ENCODE measurements around the gene CELSR1. TPM values are rescaled to one million over a fixed set of nuclear protein-coding genes. Genes with fewer than 3 reads are reported as not detected.

The CELSR1 gene
- total RNA-seq, 1 experiment from 2014 or later: 22.6 TPM

DNA sequence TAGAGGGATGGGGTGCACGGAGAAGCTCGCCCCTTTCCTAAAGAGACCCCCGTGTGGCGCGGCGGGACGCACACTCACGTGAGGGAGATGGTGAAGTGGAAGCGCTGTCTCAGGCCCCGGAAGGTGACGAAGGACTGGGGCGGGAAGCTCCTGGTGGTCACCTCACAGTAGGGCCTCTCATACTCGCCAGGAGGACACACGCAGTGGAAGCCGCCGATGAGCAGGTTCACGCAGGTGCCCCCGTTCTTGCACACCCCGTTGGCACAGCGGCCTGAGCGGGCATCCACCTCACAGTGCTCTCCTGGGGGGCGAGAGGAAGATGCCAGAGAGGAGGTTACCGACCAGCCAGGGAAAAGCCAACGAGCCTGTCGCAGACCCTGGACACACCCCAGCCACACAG is 98.3 kb downstream of the CELSR1 start:
- Histone ChIP-seq H2AFZ (ENCODE audit: low read length) (no peak overlapping the region), H3K4ac (ENCODE audit: low read depth, low read length) (no peak overlapping the region), H3K14ac (ENCODE audit: insufficient read depth, low read length) (no peak overlapping the region), H3K23me2 (ENCODE audit: insufficient read length, low read depth, low read length, poor library complexity, severe bottlenecking) (peaks cover 3% of the 10 kb centered on the region), H4K8ac (replicated peaks; ENCODE audit: insufficient read length, low read depth, low read length) (no peak overlapping the region), H4K20me1 (ENCODE audit: control insufficient read depth, insufficient read depth, insufficient read length) (no peaks in the 10 kb centered on the region), H2BK12ac (ENCODE audit: insufficient read length, low read depth, low read length) (no peak overlapping the region), H2BK20ac (ENCODE audit: low read depth, low read length, poor library complexity, severe bottlenecking) (no peak overlapping the region), H3K9ac (ENCODE audit: extremely low read depth, insufficient read length, low read length) (no peak overlapping the region), H3K4me1 (ENCODE audit: insufficient read depth, low read length) (peaks cover 7% of the 10 kb centered on the region; the same call in 1 of the 2 replicates), H3K18ac (ENCODE audit: insufficient read length, low read depth, low read length) (no peak overlapping the region), H3K79me1 (ENCODE audit: insufficient read depth, low read depth, low read length, poor library complexity, severe bottlenecking) (no peaks in the 10 kb centered on the region), H3K79me2 (ENCODE audit: insufficient read depth, low read length) (no peaks in the 10 kb centered on the region), H3K56ac (ENCODE audit: insufficient read length, low read depth, low read length) (no peak overlapping the region), H3K27ac (ENCODE audit: insufficient read length, low read depth, low read length) (no peak overlapping the region), H4K91ac (ENCODE audit: insufficient read length, low read depth, low read length) (no peak overlapping the region), H3T11ph (ENCODE audit: low read length) (no peak overlapping the region), H3K27me3 (ENCODE audit: insufficient read depth, low read length) (no peaks in the 10 kb centered on the region), H4K5ac (ENCODE audit: insufficient read length, low read depth, low read length) (no peak overlapping the region), H3K9me3 (ENCODE audit: control insufficient read depth, low read depth, low read length) (no peaks in the 10 kb centered on the region), H3K4me2 (ENCODE audit: insufficient read depth, insufficient read length, low read length) (no peak overlapping the region), H2AK5ac (ENCODE audit: insufficient read length, low read length) (no peak overlapping the region), H2BK5ac (ENCODE audit: insufficient read length, low read length) (no peak overlapping the region), H2BK15ac (ENCODE audit: low read depth, low read length) (no peak overlapping the region), H2BK120ac (ENCODE audit: low read depth, low read length, poor library complexity, severe bottlenecking) (no peak overlapping the region), H3K23ac (ENCODE audit: insufficient read length, low read depth, low read length) (no peak overlapping the region)
- Mint-ChIP-seq H3K36me3 (ENCODE audit: insufficient read depth in 1 of 3, low read depth in 3 of 3) (peaks cover 4 to 10% (median 4%) of the 10 kb centered on the region in 3 experiments; a peak in 6 of 7 replicates), H3K4me1 (peaks cover 11 to 18% of the 10 kb centered on the region in 2 experiments), H3K27ac (no peak overlapping the region), H3K4me3 (no peak overlapping the region), H3K27me3 (ENCODE audit: low read depth) (no peaks in the 10 kb centered on the region), H3K9me3 (no peaks in the 10 kb centered on the region; a peak in 1 of 5 replicates)
- no peak for DNase-seq
- no CpG with 5 or more reads among the region's 25 CpGs for WGBS (ENCODE audit: extremely low coverage, insufficient read length, low lambda C conversion rate)
- TF ChIP-seq CTCF (conservative IDR thresholded peaks at IDR 0.05): no peak

All from H9 (cell line).